Esophagus muscularis mucosa (tissue), 3 donors: ENCODE results near the gene PIP4K2B.

Source experiments
- POLR2AphosphoS5 ChIP-seq, 2 donors: sonication (generic); formaldehyde crosslinking; IDR thresholded peaks; one replicate each; pipeline ENCODE4 v1.6.1; 2017; ENCODE audit warnings: antibody characterized with exemption in 2 of 2
- TF ChIP-seq, protein P1 (sequence below), 3 experiments: fragments of 200-600 bp in 2 of 3; fragments of 450-650 bp in 1 of 3; sonication (generic) in 2 of 3; IDR thresholded peaks; one replicate each; pipeline ENCODE4 v1.5.1; 2017 to 2019; ENCODE audit warnings: antibody characterized with exemption in 3 of 3, mild to moderate bottlenecking in 2 of 3, moderate library complexity in 1 of 3

GRCh38 chr17:38751144-38751807 is 48.1 kb downstream of the PIP4K2B start:
- TF ChIP-seq, protein P1, sequence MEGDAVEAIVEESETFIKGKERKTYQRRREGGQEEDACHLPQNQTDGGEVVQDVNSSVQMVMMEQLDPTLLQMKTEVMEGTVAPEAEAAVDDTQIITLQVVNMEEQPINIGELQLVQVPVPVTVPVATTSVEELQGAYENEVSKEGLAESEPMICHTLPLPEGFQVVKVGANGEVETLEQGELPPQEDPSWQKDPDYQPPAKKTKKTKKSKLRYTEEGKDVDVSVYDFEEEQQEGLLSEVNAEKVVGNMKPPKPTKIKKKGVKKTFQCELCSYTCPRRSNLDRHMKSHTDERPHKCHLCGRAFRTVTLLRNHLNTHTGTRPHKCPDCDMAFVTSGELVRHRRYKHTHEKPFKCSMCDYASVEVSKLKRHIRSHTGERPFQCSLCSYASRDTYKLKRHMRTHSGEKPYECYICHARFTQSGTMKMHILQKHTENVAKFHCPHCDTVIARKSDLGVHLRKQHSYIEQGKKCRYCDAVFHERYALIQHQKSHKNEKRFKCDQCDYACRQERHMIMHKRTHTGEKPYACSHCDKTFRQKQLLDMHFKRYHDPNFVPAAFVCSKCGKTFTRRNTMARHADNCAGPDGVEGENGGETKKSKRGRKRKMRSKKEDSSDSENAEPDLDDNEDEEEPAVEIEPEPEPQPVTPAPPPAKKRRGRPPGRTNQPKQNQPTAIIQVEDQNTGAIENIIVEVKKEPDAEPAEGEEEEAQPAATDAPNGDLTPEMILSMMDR (IDR thresholded peaks at IDR 0.05), result no peak
- no peak for TF ChIP-seq POLR2AphosphoS5 (IDR thresholded peaks at IDR 0.05)
